Astrocyte of the cerebellum (primary cell): ENCODE results near the gene YEATS2.

ENCODE experiments used
- DNase-seq: peaks from one replicate; pipeline ENCODE4 v3.0.0-alpha.2; 2011; ENCODE audit warnings: low read depth
- H3K4me3 ChIP-seq: 2 replicates; pipeline ENCODE4 v1.5.1; 2011; ENCODE audit warnings: mild to moderate bottlenecking, low read depth, low read length, moderate library complexity
- in situ Hi-C: cut with HindIII; loops from 2 replicates; pipeline ENCODE4 v1.10.0; 2017; ENCODE audit warnings: low sequenced_read_pairs
- TF ChIP-seq, protein P1 (sequence below): IDR thresholded peaks from 2 replicates; pipeline ENCODE4 v1.5.1; 2012; ENCODE audit warnings: low read length, low read depth, moderate library complexity, mild to moderate bottlenecking; ENCODE audit errors: missing control alignments

The YEATS2 gene

DNA sequence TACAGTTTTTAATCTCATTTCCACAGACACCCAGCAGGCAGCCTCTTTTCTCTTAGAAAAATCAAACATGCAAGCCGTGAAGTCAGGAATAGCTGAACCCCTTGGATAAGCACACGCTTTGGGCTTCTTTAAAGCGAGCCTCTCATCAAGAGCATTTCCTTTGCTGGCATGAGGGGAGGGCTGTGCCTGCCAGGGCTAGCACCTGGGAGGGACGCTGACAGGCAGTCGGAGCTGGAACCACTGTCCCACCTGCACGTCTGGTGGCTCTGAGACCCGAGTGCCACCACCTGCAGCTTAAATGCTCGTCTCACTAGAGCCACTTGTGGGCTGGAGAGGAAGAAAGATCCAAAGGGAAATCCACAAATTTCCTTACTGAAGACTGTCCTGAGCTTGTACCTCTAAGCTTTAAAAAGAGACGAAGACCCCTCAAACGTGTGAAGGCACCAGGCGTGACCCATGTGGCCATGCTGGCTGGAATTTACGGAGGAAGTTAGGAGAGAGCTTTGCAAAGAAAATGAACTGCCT is 118.4 kb downstream of the YEATS2 start:
- in situ Hi-C loops, result no loop called here
- TF ChIP-seq, protein P1, sequence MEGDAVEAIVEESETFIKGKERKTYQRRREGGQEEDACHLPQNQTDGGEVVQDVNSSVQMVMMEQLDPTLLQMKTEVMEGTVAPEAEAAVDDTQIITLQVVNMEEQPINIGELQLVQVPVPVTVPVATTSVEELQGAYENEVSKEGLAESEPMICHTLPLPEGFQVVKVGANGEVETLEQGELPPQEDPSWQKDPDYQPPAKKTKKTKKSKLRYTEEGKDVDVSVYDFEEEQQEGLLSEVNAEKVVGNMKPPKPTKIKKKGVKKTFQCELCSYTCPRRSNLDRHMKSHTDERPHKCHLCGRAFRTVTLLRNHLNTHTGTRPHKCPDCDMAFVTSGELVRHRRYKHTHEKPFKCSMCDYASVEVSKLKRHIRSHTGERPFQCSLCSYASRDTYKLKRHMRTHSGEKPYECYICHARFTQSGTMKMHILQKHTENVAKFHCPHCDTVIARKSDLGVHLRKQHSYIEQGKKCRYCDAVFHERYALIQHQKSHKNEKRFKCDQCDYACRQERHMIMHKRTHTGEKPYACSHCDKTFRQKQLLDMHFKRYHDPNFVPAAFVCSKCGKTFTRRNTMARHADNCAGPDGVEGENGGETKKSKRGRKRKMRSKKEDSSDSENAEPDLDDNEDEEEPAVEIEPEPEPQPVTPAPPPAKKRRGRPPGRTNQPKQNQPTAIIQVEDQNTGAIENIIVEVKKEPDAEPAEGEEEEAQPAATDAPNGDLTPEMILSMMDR, result no peak
- DNase-seq, result no peak
- H3K4me3 ChIP-seq, result no peak overlapping the region

DNA sequence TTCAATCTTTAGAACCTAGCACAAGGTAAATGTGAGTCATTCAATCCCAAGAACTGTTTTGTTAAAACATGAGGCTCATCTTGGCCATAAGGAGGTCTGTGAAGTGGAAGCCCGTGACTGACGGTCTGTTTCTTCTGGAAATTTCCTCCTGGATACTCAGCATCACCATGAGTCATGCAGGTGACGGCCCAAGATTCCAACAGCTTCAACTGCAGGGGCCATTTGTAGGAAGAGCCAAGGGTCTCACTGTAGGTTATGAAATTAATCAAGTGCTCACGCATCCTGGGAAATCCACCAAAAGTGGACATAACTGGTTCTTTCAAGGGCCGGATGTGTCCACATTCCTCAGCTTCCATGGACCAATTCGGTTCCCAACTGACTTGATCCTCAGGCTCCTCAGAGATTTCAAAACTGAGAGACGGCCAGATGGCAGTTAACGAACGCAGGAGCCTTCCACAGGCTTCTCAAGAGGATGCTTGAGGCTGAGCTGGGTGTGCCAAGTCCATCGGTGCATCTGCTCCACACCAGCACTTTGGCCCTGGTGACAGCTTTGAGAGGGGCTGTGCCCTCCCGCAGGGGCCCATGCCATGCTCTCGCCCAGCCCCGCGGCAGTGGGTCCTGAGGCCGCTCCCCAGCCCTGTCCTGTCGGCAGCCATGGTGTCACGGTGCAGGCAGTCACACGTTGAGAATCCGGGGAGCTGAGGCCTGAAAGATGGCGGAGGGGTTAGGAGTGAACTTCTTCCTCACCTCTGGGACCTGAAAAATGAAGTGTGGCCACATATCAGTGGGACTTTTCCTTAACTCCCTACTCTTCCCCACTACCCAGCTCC is 119.3 kb downstream of the YEATS2 start:
- no peak for DNase-seq
- TF ChIP-seq, protein P1, result no peak
- in situ Hi-C loops, result no loop called here
- no peak overlapping the region for H3K4me3 ChIP-seq

DNA sequence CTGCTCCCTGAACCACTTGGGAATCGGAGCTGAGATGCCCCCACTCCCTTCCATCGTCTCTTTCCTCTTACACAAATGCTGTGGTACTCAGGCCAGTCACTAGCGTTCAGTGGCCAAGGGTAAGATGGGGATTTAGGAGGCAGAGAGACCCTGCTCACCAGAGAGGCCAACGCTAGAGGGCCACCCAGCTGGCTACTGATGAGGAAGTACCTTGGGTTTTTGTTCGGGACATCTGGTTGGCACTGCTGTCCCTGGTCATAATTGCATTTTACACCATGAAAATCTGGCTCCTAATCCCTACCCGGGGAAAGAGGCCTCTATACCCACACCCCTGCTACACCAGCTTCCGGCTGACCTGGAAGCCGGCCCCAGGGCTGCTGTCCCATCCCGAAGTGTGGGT is 120.0 kb downstream of the YEATS2 start:
- TF ChIP-seq, protein P1, result no peak
- DNase-seq, result no peak
- in situ Hi-C loops, result no loop called here
- no peak overlapping the region for H3K4me3 ChIP-seq

DNA sequence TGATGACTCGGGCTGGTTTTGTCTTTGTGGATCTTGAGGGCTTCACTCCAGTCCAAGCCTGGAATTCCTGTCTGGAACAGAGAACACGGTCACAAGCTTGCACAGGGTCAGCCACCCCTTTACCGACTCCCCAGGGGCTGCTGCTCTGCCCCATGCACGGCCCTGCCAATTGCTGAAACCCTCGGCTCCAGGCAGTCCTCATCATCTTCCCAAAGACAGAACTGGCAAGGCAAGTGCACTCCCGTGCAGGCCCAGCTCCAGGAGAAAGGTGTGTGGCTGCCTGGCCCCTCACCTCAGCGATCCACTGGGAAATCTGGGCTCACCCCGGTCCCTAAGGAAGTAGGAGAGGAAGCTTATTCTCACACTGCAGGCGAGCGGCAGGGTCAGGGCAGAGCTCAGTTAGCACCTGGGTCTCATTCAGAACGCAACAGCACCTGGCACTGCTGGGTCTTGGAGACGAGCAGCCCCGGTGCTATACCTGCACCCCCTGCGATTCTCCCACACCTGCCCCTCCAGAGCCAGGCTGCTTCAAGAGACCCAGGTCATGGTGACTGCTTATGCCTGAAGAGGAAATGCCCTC is 120.5 kb downstream of the YEATS2 start:
- in situ Hi-C loops, result no loop called here
- TF ChIP-seq, protein P1, result no peak
- DNase-seq, result no peak
- no peak overlapping the region for H3K4me3 ChIP-seq

DNA sequence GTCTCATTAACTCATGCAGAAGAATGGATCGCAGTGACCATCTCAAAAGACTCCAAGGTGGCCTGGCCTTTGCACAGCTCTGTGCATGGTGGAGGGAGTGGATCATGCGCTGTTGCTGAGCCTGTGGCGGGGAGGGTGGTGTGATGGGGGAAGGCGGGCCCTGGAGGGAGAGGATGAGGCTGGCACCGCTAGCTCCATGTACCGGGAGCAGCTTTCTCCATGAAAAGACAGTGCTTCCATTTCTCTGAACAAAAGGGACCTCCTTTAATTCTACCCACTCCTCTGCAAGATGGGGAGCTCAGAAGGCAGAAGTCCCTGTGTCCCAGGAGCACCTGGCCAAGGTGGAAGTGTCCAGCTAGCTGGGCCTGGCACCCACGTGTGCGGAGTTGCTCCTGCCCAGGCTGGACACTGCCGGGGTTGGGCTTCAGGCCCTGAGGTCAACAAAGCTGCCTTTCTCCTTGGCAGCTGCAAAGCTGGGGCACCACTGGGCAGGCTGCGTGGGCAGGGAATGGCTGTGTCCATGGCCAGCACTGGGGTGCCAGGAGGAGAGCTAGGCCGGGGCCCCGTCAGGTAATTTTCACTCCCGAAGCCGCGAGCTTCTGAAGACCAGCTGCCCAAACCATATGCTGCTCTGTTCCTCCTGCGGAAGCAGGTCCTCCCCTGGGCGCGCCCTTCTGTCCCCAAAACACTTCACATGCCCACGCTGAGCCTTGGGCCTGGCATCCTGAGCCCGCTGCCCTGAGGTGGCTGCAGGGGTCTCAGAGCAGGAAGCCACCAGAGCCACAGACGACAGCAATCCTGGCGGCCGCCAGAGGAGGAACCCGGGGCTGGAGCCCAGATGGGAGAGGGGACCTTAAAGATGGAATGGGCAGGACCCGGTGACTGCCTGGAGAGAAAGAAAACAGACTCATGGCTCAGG is 121.4 kb downstream of the YEATS2 start:
- in situ Hi-C loops, result no loop called here
- TF ChIP-seq, protein P1, result no peak
- no peak overlapping the region for H3K4me3 ChIP-seq
- no peak for DNase-seq

DNA sequence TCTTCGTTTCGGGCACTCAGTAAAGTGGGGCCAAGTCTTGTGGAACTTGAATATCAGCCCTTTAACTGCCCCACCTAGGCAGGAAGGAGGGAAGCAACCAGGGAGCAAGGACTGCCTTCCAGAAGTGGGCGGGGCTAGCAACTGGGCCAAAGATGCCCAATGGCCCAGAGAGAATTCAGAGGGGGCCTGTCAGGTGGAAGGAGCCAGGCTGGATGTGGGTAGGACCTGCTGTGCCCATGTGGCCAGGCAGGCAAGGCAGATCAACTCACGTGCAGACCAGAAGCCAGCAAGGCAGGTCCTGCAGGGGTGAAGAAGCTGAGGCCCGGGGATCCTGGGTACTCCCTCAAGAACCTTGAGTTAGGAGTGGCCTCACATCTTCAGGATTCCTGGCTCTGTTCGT is 122.2 kb downstream of the YEATS2 start:
- in situ Hi-C loops, result no loop called here
- TF ChIP-seq, protein P1, result no peak
- DNase-seq, result no peak
- H3K4me3 ChIP-seq, result no peak overlapping the region
